GM12878 (cell line): ENCODE results near the gene JUN. TPM values are rescaled to one million over a fixed set of nuclear protein-coding genes. Genes with fewer than 3 reads are reported as not detected.
A peak's percentile ranks its signal among the peaks of the same experiment; 100 is the strongest.

Experiments
- ATAC-seq: fragments of 200-7000 bp; cut with Tn5 transposase; 3 replicates; pipeline ENCODE4 v1.9.1; 2020; ENCODE audit warnings: mild to moderate bottlenecking, moderate library complexity
- BruUV-seq: library from RNA; stranded (reverse); fragments of 400-500 nt; replicated peaks from 2 replicates; lab custom pipeline; 2021; lab: Mats Ljungman, UMichigan
- CTCF ChIA-PET: fragments of 300-600 bp; sonication (Branson Sonifier 250); formaldehyde crosslinking; extraction: SDS; loops from one replicate; lab custom pipeline; 2021; ENCODE audit warnings: inconsistent platforms; lab: Yijun Ruan, JAX
- POLR2A ChIA-PET: fragments of 350-600 bp; formaldehyde crosslinking; extraction: SDS; loops from one replicate; lab custom pipeline; 2021; ENCODE audit warnings: inconsistent platforms; lab: Charles Lee
- RAD21 ChIA-PET: fragments of 300-600 bp; sonication (Branson Sonifier 250); formaldehyde crosslinking; loops from one replicate; lab custom pipeline; 2023; ENCODE audit warnings: antibody characterized with exemption; ENCODE audit not compliant: unreplicated experiment; lab: Charles Lee
- SMC1A ChIA-PET: fragments of 300-600 bp; sonication (Branson Sonifier 250); formaldehyde crosslinking; loops from one replicate; lab custom pipeline; 2023; ENCODE audit not compliant: unreplicated experiment, uncharacterized antibody; lab: Charles Lee
- DNase-seq: peaks from one replicate; pipeline ENCODE4 v3.0.0-alpha.2; 2011; ENCODE audit warnings: low read depth, low spot score
- FAIRE-seq: peaks from 3 replicates; lab custom pipeline; 2011; peaks lifted over from hg19 to GRCh38; lab: Jason Lieb, UNC
- H2AFZ ChIP-seq: 2 replicates; pipeline ENCODE4 v1.6.0; 2011; ENCODE audit warnings: low read depth, low read length, control low read depth; ENCODE audit not compliant: control insufficient read depth
- H3K27ac ChIP-seq: 2 replicates; pipeline ENCODE4 v1.5.1; 2011; ENCODE audit warnings: control low read depth; ENCODE audit not compliant: control insufficient read depth, insufficient read depth
- H3K27me3 ChIP-seq, 2 experiments: replicated peaks in 1 of 2; 2 replicates each; pipeline versions ENCODE4 v1.6.0 to v1.6.1; 2011; ENCODE audit warnings: low read length in 1 of 2; ENCODE audit not compliant: control insufficient read depth in 2 of 2, insufficient read depth in 2 of 2
- H3K36me3 ChIP-seq, 2 experiments: 2 replicates each; pipeline ENCODE4 v1.5.1; 2011; ENCODE audit warnings: low read length in 1 of 2; ENCODE audit not compliant: control insufficient read depth in 2 of 2, insufficient read depth in 2 of 2
- H3K4me1 ChIP-seq: 2 replicates; pipeline ENCODE4 v1.6.1; 2011; ENCODE audit warnings: mild to moderate bottlenecking, low read length, moderate library complexity, mixed read lengths; ENCODE audit not compliant: control insufficient read depth, insufficient read depth
- H3K4me2 ChIP-seq: 2 replicates; pipeline ENCODE4 v1.6.0; 2011; ENCODE audit warnings: control low read depth; ENCODE audit not compliant: control insufficient read depth, insufficient read depth
- H3K4me3 ChIP-seq: fragments of 200-600 bp; sonication (generic); 2 replicates; pipeline ENCODE4 v1.5.1; 2016
- H3K79me2 ChIP-seq: 2 replicates; pipeline ENCODE4 v1.6.0; 2011; ENCODE audit warnings: low read length; ENCODE audit not compliant: control insufficient read depth, insufficient read depth
- H3K9ac ChIP-seq: 2 replicates; pipeline ENCODE4 v1.8.0; 2011; ENCODE audit warnings: low read length, control low read depth, mixed read lengths; ENCODE audit not compliant: control insufficient read depth, insufficient read depth
- H3K9me3 ChIP-seq: replicated peaks from 3 replicates; pipeline ENCODE4 v1.5.1; 2011; ENCODE audit warnings: mild to moderate bottlenecking, low read length; ENCODE audit not compliant: control insufficient read depth, insufficient read depth
- H4K20me1 ChIP-seq: 2 replicates; pipeline ENCODE4 v1.6.0; 2011; ENCODE audit not compliant: control insufficient read depth, insufficient read depth
- ATF7 ChIP-seq: fragments of 450-650 bp; IDR thresholded peaks from 2 replicates; pipeline ENCODE4 v1.6.1; 2016; ENCODE audit warnings: low read depth, mild to moderate bottlenecking
- BACH1 ChIP-seq: fragments of 450-650 bp; IDR thresholded peaks from 2 replicates; pipeline ENCODE4 v1.6.1; 2017; ENCODE audit warnings: mild to moderate bottlenecking, borderline replicate concordance
- CBX5 ChIP-seq: sonication (generic); IDR thresholded peaks from 2 replicates; pipeline ENCODE4 v1.6.1; 2016; ENCODE audit warnings: low read depth, moderate library complexity, mild to moderate bottlenecking, inconsistent platforms
- DPF2 ChIP-seq: fragments of 450-650 bp; IDR thresholded peaks from 2 replicates; pipeline ENCODE4 v1.6.1; 2017; ENCODE audit warnings: mild to moderate bottlenecking
- EP300 ChIP-seq, 2 experiments: fragments of 150-350 bp in 1 of 2; IDR thresholded peaks; 2 replicates each; pipeline ENCODE4 v1.6.1; 2011 to 2012; ENCODE audit warnings: low read depth in 2 of 2, low read length in 2 of 2, borderline replicate concordance in 1 of 2, improper control_type of control experiment in 1 of 2, inconsistent platforms in 1 of 2; ENCODE audit not compliant: control insufficient read depth in 1 of 2
- ESRRA ChIP-seq: IDR thresholded peaks from 2 replicates; pipeline ENCODE4 v1.6.1; 2012; ENCODE audit warnings: mild to moderate bottlenecking, low read length, improper control_type of control experiment
- FOS ChIP-seq: IDR thresholded peaks from 3 replicates; pipeline ENCODE4 v1.6.1; 2011; ENCODE audit warnings: borderline replicate concordance; ENCODE audit not compliant: insufficient read length; ENCODE audit errors: extremely low read depth
- HDAC6 ChIP-seq: fragments of 200-600 bp; sonication (generic); IDR thresholded peaks from one replicate; pipeline ENCODE4 v1.8.0; 2017; ENCODE audit warnings: antibody characterized with exemption; ENCODE audit not compliant: unreplicated experiment
- HSF1 ChIP-seq: fragments of 150-350 bp; IDR thresholded peaks from 2 replicates; pipeline ENCODE4 v1.6.1; 2014; ENCODE audit warnings: mild to moderate bottlenecking, low read depth, low read length
- POU2F2 ChIP-seq: IDR thresholded peaks from 3 replicates; pipeline ENCODE4 v1.6.1; 2011; ENCODE audit warnings: low read depth, mild to moderate bottlenecking, low read length, borderline replicate concordance
- REST ChIP-seq: IDR thresholded peaks from 2 replicates; pipeline ENCODE4 v1.6.1; 2012; ENCODE audit warnings: mild to moderate bottlenecking, low read depth, low read length
- WGBS: methylation state at CpG from one replicate; pipeline ENCODE4 v1.1.6; 2016; ENCODE audit warnings: low lambda C conversion rate; ENCODE audit not compliant: insufficient replicate concordance, insufficient coverage; ENCODE audit errors: missing lambda C conversion rate; 5-methylcytosine and 5-hydroxymethylcytosine counted together
- in situ Hi-C: fragments of 300-500 bp; cut with MboI; formaldehyde crosslinking; loops from 9 replicates; pipeline ENCODE4 v1.14.3; 2018; ENCODE audit warnings: mixed read lengths
- intact Hi-C: fragments of 100-400 bp; cut with micrococcal nuclease; formaldehyde crosslinking; loops from one replicate; pipeline ENCODE4 v1.14.2; 2022; ENCODE audit not compliant: unreplicated experiment
- polyA plus RNA-seq, 11 experiments: library from polyadenylated mRNA; depleted of rRNA in 4 of 11; unstranded in 6 of 11; stranded (reverse) in 5 of 11; fragments of >200 nt; fragmentation: Nextera tagmentation in 4 of 11; fragmentation: Illumina TruSeq in 1 of 11; extraction: Ambion mirVana in 4 of 11; extraction: Trizol in 1 of 11; gene quantifications; 1 replicate in 1 of 11; 2 replicates in 10 of 11; pipeline versions ENCODE4 v1.2.1 to v1.2.3, GENCODE V29; 2011 to 2016; ENCODE audit warnings: inconsistent platforms in 2 of 11, missing spikeins in 2 of 11, low read depth in 1 of 11
- total RNA-seq, 4 experiments: library from RNA; depleted of rRNA in 3 of 4; stranded (reverse); fragments of >200 nt in 3 of 4; fragmentation: Illumina TruSeq in 1 of 4; extraction: Trizol in 1 of 4; gene quantifications; 2 replicates each; pipeline versions ENCODE4 v1.2.1 to v1.2.3, GENCODE V29; 2013 to 2021

JUN gene
- total and polyA plus RNA-seq, 10 of the 15 experiments (the other 5 are each of a cell fraction or from before 2014, with no cell fraction given), result 0.18 to 8.4 (median 2.8) TPM

DNA sequence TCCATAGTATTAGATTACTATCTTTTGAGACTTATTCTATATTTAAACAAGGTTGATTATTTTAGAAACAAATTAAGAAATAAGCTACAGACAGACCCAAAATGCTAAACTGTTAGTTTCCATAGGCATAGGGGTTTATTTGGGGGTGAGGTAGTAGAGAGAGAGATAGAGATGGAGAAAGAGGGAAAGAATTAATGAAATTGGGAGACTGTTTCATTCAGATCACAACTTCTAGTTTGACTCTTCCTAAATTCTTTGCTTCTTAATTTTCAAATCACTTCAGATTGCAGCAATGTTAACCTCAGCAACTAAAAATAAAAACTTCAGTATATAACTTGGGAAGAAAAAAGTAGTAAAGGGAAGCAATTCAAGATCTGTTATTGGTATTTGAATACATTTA lies 3.4 kb downstream of the JUN start (continued):
- TF ChIP-seq REST (no peak), CBX5 (no peak), BACH1 (no peak), POU2F2 (no peak), ATF7 (no peak)

DNA sequence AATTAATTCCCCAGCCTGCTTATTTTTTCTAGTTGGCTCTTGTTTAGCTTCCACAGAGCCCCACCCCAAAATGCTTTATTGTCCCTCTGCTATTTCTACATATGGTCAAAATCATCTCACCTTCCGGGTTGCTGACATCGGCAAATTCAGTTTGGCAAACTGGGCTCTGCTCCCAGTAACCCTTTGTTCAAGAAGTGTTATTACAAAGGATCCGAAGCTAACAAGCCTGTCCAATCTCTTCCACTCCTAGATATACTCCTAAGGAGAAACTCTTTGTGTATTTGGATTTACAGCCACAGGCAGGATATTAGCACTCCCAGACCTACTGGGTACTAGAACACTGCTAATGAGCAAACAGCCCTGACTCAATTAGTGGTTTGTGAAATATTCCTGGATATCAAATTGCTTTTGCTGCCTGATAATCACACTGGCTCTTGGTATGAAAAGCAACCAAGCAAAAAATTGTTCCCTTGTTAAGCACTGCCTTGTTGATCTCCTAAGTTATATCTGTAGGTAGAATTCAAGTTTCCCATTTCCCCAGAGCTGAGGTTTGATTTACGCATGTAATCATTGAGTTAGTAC lies 4.0 kb downstream of the JUN start:
- Histone ChIP-seq H3K4me1 (peaks cover 3% of the 10 kb centered on the region), H3K36me3 (no peaks in the 10 kb centered on the region), H3K79me2 (peaks cover 6% of the 10 kb centered on the region), H2AFZ (no peak overlapping the region), H3K27me3 (no peaks in the 10 kb centered on the region), H4K20me1 (no peaks in the 10 kb centered on the region), H3K4me3 (no peak overlapping the region), H3K9ac (no peak overlapping the region), H3K9me3 (no peaks in the 10 kb centered on the region), H3K4me2 (no peak overlapping the region), H3K27ac (no peak overlapping the region)
- ChIA-PET POLR2A (interaction anchor here (0.6 kb wide), 1 partner anchor 284 kb away, joined by 3 read pairs; no protein-coding TSS in a partner anchor), RAD21 (interaction anchor here (0.9 to 2.0 kb wide), 2 partner anchors 267 to 919 kb away, joined by 3 to 8 read pairs; no protein-coding TSS in a partner anchor), CTCF (interaction anchor here (0.6 to 5.1 kb wide), 6 partner anchors 8 to 979 kb away, joined by 3 to 39 read pairs (median 5); no protein-coding TSS in a partner anchor), SMC1A (interaction anchor here (0.7 to 8.4 kb wide), 6 partner anchors 38 to 919 kb away, joined by 3 to 64 read pairs (median 4); no protein-coding TSS in a partner anchor)
- WGBS, result 95% methylated on average over 4 of the region's 4 CpGs
- FAIRE-seq (no peak), ATAC-seq (no peak), DNase-seq (no peak)
- TF ChIP-seq DPF2 (no peak), BACH1 (peak; percentile 44; the same call in 1 of the 2 replicates), HDAC6 (no peak), EP300 (IDR thresholded peaks at IDR 0.05; ENCODE audit: borderline replicate concordance in 1 of 2, control insufficient read depth in 1 of 2, low read depth in 2 of 2, low read length in 2 of 2) (no peak), HSF1 (no peak), ESRRA (no peak), FOS (no peak)
- intact Hi-C loops (loop anchor here (5.0 kb wide), 3 partner anchors 187 to 247 kb away; no protein-coding TSS in a partner anchor), in situ Hi-C loops (loop anchor here (10.0 kb wide), 1 partner anchor 515 kb away; the partner anchor contains the start of gene FGGY)
- no TSS peak for BruUV-seq
